Measurements from ENCODE around the gene CNTNAP1.

- no peak for TF ChIP-seq ZNF274 (IDR thresholded peaks at IDR 0.05; ENCODE audit: insufficient read depth, insufficient read length)
- no peak for TF ChIP-seq NFIC (IDR thresholded peaks at IDR 0.05; ENCODE audit: low read depth, low read length)
Observed at GRCh38 chr17:42673885-42674754, 8.2 kb upstream of the CNTNAP1 start.

Data from GM12878 (cell line).